HL-60/S4 (cell line): Measurements from ENCODE around the gene MEN1.
"Not testable (repeated sequence)": the region's sequence is repeated elsewhere in the genome, so short reads cannot be mapped to it uniquely, and the experiment has no call there.

Source experiments
- in situ Hi-C: fragments of 300-500 bp; cut with MboI; formaldehyde crosslinking; loops from 2 replicates; pipeline ENCODE4 v1.14.3; 2022; ENCODE audit warnings: low sequenced_read_pairs

Gene MEN1

DNA sequence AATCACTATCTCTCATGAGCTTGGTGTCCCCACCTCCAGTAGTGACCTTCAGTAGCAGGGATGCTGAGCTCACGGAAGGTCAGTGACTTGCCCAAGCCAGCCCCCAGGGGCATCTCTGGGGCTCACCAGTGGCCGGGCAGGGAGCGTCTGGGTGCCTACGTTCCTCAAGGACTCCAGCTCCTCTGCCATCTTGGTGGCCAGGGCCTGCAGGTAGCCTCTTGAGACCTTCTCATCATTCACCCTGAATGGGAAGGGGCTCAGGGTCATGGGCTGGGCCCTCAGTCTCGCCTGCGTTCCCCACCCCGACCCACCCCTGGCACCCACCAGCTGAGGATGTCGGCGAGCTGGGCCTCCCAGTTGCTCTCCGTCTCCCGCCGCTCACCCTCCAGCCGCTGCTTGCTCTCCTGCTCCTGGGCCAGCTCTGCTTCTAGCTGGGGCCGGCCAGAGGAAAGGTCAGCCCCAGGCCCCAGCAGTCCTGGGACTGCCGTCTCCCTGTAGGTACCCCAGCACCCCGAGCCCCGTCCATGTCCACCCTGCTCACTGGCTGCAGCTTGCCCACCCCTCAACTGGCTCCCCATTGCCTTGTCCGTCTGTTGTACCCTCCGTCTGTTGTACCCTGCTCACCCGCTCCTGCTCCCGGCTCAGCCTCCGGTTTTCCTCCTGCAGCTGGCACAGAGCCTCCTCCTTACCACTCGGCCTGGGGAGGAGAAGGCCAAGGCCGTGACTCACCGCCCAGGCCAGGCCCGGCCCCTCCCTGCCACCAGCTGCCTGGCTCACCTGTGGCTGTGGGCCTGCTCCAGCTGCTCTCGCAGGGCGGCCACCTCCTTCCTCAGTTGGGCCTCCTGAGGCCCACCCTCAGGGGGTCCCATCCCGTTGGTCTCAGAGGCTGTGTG, 24.6 kb upstream of the MEN1 start:
- in situ Hi-C loops: no loop called here

DNA sequence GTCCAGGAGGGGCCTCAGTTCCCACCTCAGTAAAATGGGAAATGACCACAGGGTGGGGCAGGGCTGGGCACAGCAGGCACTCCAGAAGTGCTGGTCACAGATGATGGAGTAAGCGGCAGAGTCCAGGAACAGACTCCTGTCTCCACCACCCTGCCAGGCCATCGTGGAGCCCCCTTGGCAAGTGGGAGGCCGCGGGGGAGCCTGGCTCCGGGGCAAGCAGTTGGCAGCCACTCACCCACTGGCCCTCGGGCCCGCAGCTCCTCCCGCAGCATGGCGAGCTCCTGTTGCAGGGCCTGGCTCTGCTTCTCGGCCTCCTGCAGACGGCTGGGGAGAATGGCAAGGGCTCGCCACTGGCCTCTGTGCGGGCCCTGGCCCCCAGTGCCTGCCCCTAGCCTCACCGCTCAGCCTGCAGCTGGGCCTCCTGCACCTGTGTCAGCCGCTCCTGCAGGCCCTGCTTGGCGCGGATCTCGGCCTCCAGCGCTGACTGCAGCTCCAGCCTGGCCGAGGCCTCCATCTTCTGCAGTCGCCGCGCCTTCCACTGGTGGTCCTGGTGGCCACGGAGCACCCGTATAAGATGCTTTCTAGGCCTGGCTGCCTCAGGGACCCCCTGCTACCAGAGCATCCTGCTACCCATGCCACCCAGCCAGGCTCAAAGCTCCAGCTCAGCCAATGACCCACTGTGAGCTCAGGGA, 23.8 kb upstream of the MEN1 start:
- in situ Hi-C loops: no loop called here

DNA sequence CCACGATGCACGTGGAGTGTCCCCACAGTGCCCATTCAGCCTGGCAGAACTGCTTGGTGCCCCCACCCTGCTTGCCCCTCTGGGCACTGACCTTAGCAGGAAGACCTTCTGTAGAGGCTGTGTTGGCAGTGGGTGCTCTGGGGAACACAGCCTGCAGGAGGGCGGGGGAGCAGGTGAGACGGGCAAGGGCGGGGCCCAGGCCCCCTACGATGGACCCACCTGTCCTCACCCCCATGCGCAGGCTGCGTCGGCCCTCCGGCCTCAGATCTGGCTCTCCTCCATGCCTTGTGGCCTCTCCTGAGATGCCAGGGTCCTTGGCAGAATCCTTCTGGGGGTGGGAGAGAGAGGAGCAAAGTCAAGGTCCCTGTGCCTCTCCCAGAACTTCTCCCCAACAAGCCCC, 23.2 kb upstream of the MEN1 start:
- in situ Hi-C loops: no loop called here

DNA sequence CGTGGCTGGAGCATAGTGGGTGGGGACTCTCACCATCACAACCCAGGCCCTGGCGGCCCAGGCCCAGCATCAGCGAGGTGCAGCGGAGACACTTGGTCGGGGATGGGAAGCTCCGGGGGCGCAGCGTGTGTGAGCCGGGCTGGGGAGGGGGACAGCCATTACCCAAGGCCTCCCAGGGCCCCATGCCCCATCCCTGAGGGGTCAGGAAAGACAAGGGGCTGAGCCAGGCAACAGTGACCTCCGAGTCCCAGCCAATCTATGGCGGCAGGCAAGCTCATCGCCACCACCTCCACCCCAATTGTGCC, 22.8 kb upstream of the MEN1 start:
- in situ Hi-C loops: no loop called here

DNA sequence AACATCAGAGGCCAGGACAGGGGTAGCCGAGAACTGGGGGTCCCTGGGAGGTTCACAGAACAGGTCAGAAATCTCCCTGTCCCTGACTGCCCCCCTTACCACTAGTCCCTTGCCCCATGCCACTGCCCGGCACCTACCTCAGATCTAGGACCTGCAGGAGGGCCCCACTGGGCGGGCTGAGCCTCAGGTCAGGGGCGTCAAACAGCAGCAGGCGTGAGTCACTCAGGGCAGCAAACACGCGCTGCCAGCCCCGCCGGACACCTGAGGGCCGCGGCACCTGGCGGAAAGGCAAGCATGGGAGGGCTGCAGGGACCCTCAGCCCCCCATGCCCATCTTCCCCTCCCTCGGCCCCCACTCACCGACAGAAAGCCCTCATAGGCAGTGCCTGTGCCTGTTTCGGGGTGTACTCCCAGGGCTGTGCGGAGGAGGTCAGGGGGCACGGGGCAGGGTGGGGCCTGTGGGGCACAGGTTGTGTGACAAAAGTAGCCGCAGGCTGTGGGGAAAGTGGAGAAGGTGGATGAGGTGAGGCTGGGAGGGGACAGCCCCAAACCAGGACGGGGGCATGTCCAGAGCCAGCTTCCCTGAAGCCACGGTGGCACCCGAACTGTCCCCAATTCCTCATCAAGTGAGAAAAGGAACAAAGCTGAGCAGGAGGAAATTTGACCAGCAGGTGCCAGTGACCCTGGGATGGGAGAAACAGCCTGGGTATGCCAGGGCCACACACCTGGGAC, 22.3 kb upstream of the MEN1 start:
- in situ Hi-C loops: no loop called here

DNA sequence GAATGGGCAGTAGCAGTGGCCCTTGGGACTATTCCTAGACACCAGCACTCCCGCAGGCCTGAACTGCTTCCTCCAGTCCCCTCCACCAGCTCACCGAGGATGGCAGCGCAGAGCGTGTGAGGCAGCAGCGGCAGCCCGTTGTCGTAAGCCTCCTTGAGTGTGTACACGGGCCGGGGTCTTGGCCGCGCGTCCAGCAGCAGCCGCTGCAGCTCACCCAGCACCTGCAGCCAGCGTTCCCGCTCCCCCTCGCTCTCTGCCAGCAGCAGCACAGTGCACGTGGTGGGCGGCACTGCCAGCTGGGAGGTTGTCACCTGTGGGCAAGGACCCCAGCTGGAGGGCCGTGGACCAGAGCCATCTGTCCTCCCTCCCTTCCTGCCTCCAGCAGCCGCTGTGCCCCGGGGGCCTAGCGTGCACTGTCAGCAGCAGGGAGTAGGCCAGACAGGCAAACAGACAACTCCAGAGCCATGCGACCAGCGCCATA, 21.1 kb upstream of the MEN1 start:
- in situ Hi-C loops: no loop called here

DNA sequence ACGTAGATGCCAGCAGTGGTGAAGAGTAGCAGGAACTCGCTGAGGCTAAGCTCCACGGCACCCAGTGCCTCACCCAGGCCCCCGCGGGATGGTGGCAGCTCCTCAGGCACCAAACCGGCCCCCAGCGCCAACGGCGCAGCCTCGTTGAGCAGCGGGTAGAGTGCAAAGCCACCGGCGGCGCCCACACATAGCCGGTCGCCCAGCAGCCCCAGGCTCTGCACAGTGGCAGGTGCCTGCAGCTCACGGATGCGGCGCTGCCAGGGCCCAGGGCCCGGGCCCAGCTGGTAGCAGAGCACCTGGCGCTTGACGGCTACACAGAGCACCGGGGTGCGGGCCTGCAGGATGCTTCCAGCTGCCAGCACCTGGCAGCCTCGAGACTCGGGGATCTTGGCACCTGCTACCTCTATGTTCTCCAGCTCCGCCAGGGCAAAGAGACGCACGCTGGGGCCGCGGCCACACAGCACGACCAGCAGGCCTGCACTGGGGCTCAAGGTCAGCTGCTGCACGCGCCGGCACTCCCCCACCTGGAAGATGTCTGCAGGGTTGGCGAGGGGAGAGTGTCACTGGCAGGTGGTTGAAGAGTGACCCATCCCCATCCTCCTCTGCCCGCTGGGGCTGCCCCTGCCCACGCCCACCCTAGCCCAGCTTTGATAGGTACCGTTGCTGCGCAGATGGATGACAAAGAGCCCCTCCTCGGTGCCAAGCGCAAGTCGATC, 19.3 kb upstream of the MEN1 start:
- in situ Hi-C loops: no loop called here

DNA sequence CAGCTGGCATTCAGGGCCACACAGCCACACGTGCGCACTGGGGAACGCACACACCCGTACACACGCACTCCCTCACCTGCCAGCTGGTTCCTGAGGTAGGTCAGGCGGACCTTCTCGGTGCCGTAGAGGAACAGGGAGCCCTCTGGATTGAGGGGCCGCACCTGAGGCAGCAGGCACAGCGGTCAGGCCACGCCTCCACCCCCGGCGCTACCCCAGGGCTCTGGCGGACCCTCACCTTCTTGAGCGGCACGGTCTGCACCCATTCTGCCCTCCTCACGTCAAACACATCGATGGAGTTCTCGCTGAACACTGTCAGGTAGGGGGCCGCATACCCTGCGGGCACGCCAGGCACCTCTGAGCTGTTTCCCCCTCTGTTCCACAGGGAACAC, 17.1 kb upstream of the MEN1 start:
- in situ Hi-C loops: no loop called here

DNA sequence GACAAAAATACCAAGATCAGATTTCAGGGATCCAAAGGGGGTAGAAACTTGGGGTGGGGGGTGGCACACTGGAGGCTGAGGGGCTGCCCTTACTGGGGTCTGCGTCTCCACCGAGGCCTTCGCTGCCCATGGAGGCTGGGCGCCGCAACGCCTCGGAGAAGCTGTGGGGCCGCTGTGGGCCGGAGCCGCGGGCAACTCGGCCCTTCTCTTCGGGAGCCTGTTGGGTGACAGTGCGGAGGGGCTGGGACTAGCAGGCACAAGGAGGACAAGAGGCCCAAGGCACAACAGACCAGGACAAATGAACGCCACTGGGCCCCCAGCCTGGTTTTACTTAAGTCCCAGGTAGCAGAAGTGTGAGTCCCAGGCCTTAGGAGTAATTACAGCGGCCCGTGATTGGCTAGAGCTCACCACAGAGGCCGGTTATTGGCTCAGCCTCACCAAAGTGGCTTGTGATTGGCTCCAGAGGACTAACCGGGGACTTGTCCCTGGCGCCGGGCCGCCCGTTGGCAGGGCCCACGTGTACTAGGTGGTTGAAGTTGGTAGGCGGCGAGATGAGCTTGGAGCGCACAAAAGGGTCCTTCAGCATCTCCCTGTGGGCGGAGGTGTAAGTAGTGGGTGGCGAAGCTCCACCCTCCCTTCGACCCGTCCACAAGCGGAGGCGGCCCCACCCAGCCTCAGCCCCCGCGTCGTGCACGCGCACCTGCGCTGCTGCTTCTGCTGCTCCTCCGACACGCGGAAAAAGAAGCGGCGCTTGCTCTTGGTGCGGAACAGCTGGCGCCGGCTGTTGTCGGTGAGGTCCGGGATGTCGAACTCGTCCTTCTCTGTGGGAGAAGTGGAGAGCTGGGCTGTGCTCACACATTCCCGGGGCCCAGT, 16.5 kb upstream of the MEN1 start:
- in situ Hi-C loops: no loop called here

DNA sequence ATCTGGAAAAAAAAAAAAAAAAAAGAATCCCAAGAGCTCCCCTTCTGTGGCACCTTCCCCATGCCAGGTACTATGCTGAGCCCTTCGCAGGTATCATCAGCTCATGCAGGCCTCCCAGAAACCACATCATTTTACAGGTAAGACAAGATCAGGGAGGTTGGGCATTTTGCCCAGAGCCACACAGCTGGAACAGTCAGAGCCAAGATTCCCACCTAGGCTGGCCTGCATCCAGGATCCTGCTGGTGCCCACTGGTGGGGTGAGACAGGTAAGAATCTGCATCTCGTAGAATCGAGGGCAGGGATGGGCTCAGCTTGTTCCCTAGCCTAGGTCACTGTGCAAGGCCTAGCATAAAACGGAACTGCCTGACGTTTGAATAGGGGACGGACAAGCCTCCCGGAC, 15.7 kb upstream of the MEN1 start:
- in situ Hi-C loops: no loop called here

DNA sequence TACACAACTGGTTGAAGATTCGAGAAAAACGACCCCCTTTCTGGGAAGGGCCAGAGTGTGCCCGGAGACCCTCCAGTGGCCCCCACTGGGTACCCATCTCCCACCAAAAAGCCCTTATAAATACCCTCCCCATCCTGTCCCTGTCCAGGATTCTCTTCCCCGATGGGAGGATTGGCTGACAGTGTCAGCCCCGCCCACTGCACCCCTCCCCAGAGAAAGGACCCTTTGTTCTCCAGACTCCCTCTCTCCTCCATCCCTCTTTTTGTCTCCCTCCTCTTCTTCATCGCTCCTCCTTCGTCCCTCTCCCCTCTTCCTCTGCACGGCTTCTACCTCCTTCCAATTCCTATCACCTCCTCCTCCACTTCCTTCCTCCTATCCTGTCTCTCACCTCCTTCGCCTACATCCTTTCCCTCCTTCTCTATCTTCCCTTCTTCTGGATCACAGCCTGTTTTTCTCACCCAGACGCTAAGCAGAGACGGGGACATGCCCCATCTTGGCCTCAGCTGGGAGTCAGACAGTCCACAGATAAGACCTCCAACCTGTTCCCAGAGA, 13.3 kb upstream of the MEN1 start:
- in situ Hi-C loops: no loop called here

DNA sequence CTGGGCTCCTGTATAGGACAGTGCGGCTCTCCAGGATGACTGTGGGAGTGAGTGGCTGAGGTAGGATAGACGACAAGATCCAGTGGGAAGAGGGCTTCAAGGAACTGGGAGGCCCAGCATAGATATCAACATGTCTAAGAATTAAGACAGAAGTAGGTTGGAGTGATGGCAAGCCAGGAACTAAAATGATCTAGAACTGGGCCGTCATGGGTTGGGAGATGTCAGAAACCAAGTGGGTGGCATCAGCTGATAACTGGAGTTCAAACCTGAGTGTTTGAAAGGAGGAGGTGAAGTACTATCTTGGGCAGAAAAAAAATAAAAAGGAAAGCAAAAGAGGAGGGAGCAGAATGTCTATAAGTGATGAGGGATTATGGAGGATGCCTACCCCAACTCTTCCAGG, 7.1 kb upstream of the MEN1 start:
- in situ Hi-C loops: no loop called here

DNA sequence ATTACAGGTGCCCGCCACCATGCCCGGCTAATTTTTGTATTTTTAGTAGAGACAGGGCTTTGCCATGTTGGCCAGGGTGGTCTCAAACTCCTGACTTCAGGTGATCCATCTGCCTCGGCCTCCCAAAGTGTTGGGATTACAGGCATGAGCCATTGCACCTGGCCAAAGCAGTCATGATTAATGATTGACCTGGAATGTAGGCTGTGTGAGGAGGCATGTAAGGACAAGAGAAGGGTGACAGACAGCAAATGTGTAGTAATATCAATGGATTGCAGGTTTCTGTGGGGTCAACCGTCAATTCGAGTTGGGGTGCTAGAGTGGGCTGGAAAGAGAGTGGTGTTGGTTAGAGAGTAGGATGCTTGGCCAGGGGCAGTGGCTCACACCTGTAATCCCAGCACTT, 5.1 kb upstream of the MEN1 start:
- in situ Hi-C loops: not testable (repeated sequence)

DNA sequence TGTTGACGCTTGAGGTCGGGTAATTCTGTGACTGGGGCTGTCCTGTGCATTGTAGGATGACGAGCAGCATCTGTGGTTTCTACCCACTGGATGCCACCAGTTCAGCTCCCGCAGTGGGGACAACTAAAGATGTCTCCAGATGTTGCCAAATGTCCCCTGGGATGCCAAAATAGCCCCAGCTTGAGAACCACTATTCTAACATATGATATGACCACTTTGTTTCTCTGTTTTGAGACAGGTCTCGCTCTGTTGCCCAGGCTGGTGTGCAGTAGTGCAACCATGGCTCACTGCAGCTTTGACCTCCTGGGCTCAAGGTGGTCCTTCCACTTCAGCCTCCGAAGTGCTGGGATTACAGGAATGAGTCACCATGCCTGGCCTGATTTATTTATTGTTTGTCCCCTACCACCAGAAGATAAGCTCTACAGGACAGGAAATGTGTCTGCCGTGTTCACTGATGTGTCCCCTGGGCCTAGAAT, 4.4 kb upstream of the MEN1 start:
- in situ Hi-C loops: no loop called here

DNA sequence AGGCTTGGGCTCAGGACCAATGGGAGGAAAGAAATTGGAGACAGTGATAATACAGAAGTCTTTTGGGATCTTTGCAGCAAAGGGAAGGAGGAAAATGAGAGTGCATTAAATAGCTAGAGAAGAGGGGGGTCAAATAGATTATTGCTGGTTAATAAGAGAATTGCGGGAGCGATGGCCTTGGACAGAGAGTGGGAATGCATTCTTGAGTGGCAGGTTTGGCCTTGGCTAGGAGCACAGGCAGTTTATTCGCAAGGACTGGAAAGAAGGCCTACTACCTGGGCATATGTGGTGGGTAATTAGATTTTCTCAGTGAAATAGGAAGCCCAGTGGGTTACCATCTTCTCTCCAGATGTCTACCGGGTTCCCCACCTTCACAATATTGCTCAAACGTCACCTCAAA, 3.5 kb upstream of the MEN1 start:
- in situ Hi-C loops: no loop called here

DNA sequence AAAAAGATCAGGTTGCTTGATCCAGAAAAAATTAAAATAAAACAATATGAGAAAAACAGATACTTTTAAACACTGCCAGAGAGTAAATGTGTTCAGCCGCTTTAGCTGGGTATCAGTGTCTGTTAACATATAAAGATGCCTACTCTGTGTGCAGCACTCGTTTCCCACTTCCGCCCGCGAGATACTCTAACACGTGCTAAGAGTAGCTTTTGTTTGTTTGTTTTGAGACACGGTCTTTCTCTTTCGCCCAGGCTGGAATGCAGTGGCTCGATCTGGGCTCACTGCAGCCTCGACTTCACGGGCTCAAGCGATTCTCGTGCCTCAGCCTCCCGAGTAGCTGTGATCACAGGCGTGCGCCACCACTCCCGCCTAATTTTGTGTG, 531 bp upstream of the MEN1 start:
- in situ Hi-C loops: no loop called here

DNA sequence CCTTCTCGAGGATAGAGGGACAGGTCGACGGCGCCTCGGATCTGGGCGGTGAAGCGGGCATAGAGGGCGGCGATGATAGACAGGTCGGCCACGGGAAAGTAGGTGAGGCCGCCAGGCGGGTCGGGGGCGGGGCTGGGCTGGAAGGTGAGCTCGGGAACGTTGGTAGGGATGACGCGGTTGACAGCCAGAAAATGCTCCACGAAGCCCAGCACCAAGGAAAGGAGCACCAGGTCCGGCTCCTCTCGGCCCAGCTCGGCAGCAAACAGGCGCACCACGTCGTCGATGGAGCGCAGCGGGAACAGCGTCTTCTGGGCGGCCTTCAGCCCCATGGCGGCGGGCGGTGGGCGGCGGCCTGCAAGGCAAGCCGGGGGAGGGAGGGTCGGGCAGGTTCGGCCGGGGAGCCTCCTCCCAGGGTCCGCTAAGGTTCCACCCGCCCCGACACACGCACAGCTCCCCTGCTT, 540 bp downstream of the MEN1 start:
- in situ Hi-C loops: no loop called here

DNA sequence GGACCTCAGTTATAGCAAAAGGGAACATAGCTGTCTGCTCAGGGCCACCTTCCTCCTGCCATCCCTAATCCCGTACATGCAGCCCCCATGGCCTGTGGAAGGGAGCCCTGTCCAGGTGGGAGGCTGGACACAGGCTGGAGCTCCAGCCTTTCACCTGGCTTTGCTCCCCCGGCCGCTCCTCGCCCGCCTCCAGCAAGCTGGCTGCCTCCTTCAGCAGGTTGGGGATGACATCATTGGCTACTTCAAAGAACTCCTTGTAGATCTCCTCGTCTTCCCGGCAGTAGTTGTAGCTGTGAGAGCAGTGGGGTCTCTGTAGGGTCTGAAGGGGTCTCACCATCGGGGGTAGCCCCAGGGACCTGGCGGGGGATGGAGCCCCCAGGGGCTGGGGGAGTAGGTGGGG, 4.9 kb downstream of the MEN1 start:
- in situ Hi-C loops: no loop called here

DNA sequence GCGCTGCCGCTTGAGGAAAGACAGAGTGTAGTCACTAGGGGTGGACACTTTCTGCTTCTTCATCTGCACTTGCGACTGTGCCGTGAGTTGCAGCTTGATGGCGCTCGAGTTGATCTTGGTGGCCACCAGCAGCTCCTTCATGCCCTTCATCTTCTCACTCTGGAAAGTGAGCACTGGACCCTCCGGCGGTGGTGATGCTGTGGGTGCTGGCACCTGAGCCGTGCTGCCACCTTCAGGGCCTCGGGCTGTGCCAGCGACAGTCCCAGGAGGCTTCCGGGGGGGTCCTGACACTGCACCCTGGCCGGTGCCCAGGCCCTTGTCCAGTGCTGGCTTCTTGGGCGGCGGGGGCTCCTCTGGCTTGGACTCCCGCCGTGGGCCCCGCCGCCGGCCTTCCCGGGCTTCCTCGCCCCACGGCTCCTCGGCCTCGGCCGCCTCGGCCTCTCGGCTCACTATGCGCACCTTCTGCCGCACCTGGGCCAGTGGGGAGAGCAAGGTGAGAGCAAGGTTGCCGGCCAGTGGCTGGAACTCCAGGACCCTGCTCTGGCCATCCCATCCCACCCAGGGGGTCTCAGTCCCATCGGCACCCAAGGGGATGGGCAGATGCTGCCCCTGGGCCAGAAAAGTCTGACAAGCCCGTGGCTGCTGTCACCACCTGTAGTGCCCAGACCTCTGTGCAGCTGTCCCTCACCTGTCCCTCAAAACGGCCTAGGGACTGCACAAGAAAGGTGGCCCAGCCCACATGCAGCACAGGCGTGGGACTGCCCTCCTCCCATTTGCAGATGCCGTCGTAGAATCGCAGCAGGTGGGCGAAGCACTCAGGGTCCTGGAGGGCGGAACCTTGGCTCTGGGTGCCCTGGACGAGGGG, 5.8 kb downstream of the MEN1 start:
- in situ Hi-C loops: no loop called here
